H9 (cell line): Measurements from ENCODE around the gene GCK. TPM values are rescaled to one million over a fixed set of nuclear protein-coding genes. Genes with fewer than 3 reads are reported as not detected.

ENCODE experiments used
- DNase-seq: peaks from one replicate; pipeline ENCODE4 v3.0.0-alpha.2; 2017
- H2AFZ ChIP-seq: one replicate; pipeline ENCODE4 v1.6.1; 2013; ENCODE audit warnings: mild to moderate bottlenecking, low read length, control low read depth, moderate library complexity
- H2AK5ac ChIP-seq: 2 replicates; pipeline ENCODE4 v1.6.1; 2013; ENCODE audit warnings: low read length, control low read depth, mixed read lengths; ENCODE audit not compliant: insufficient read length
- H2BK120ac ChIP-seq: one replicate; pipeline ENCODE4 v1.6.1; 2013; ENCODE audit warnings: low read depth, mild to moderate bottlenecking, low read length, control low read depth, inconsistent platforms; ENCODE audit not compliant: poor library complexity, severe bottlenecking
- H2BK12ac ChIP-seq: 2 replicates; pipeline ENCODE4 v1.6.1; 2013; ENCODE audit warnings: low read length, control low read depth, mixed read lengths, low read depth; ENCODE audit not compliant: insufficient read length
- H2BK15ac ChIP-seq: 2 replicates; pipeline ENCODE4 v1.6.1; 2013; ENCODE audit warnings: low read depth, low read length, control low read depth
- H2BK20ac ChIP-seq: one replicate; pipeline ENCODE4 v1.6.1; 2013; ENCODE audit warnings: low read depth, mild to moderate bottlenecking, low read length, control low read depth, inconsistent platforms; ENCODE audit not compliant: poor library complexity, severe bottlenecking
- H2BK5ac ChIP-seq: 2 replicates; pipeline ENCODE4 v1.6.1; 2013; ENCODE audit warnings: low read length, control low read depth, mixed read lengths; ENCODE audit not compliant: insufficient read length
- H3K14ac ChIP-seq: 2 replicates; pipeline ENCODE4 v1.6.1; 2013; ENCODE audit warnings: low read length, control low read depth; ENCODE audit not compliant: insufficient read depth
- H3K18ac ChIP-seq: 2 replicates; pipeline ENCODE4 v1.6.1; 2013; ENCODE audit warnings: low read depth, mild to moderate bottlenecking, mixed read lengths, low read length, control low read depth; ENCODE audit not compliant: insufficient read length
- H3K23ac ChIP-seq: 2 replicates; pipeline ENCODE4 v1.6.1; 2013; ENCODE audit warnings: low read length, control low read depth, mixed read lengths, low read depth; ENCODE audit not compliant: insufficient read length
- H3K23me2 ChIP-seq: 2 replicates; pipeline ENCODE4 v1.6.1; 2013; ENCODE audit warnings: low read depth, mild to moderate bottlenecking, mixed read lengths, low read length, control low read depth; ENCODE audit not compliant: insufficient read length, poor library complexity, severe bottlenecking
- H3K27ac ChIP-seq: 2 replicates; pipeline ENCODE4 v1.5.1; 2013; ENCODE audit warnings: low read length, control low read depth, mixed read lengths, low read depth; ENCODE audit not compliant: insufficient read length
- H3K27me3 ChIP-seq: 2 replicates; pipeline ENCODE4 v1.6.1; 2013; ENCODE audit warnings: low read length, control low read depth, inconsistent platforms; ENCODE audit not compliant: insufficient read depth
- H3K4ac ChIP-seq: 2 replicates; pipeline ENCODE4 v1.6.1; 2013; ENCODE audit warnings: low read depth, mild to moderate bottlenecking, control low read depth, inconsistent platforms, low read length, moderate library complexity
- H3K4me1 ChIP-seq: 2 replicates; pipeline ENCODE4 v1.6.1; 2013; ENCODE audit warnings: low read length, control low read depth, inconsistent platforms; ENCODE audit not compliant: insufficient read depth
- H3K4me2 ChIP-seq: 2 replicates; pipeline ENCODE4 v1.6.1; 2013; ENCODE audit warnings: low read length, control low read depth, mixed read lengths; ENCODE audit not compliant: insufficient read length, insufficient read depth
- H3K56ac ChIP-seq: 2 replicates; pipeline ENCODE4 v1.6.1; 2013; ENCODE audit warnings: low read depth, mild to moderate bottlenecking, mixed read lengths, low read length, control low read depth; ENCODE audit not compliant: insufficient read length
- H3K79me1 ChIP-seq: 2 replicates; pipeline ENCODE4 v1.6.1; 2013; ENCODE audit warnings: low read depth, mild to moderate bottlenecking, moderate library complexity, low read length, control low read depth, inconsistent platforms; ENCODE audit not compliant: insufficient read depth, poor library complexity, severe bottlenecking
- H3K79me2 ChIP-seq: 2 replicates; pipeline ENCODE4 v1.6.1; 2013; ENCODE audit warnings: low read length, control low read depth, inconsistent platforms; ENCODE audit not compliant: insufficient read depth
- H3K9ac ChIP-seq: 2 replicates; pipeline ENCODE4 v1.6.1; 2013; ENCODE audit warnings: low read length, control low read depth, mixed read lengths; ENCODE audit not compliant: insufficient read length; ENCODE audit errors: extremely low read depth
- H3K9me3 ChIP-seq: one replicate; pipeline ENCODE4 v1.6.1; 2013; ENCODE audit warnings: low read depth, low read length, inconsistent platforms; ENCODE audit not compliant: control insufficient read depth
- H3T11ph ChIP-seq: one replicate; pipeline ENCODE4 v1.6.1; 2013; ENCODE audit warnings: mild to moderate bottlenecking, low read length, control low read depth, inconsistent platforms
- H4K20me1 ChIP-seq: one replicate; pipeline ENCODE4 v1.6.1; 2013; ENCODE audit not compliant: control insufficient read depth, insufficient read length, insufficient read depth
- H4K5ac ChIP-seq: 2 replicates; pipeline ENCODE4 v1.6.1; 2013; ENCODE audit warnings: low read depth, mild to moderate bottlenecking, mixed read lengths, low read length, control low read depth; ENCODE audit not compliant: insufficient read length
- H4K8ac ChIP-seq: replicated peaks from 2 replicates; pipeline ENCODE4 v1.6.1; 2013; ENCODE audit warnings: low read length, control low read depth, mixed read lengths, low read depth; ENCODE audit not compliant: insufficient read length
- H4K91ac ChIP-seq: 2 replicates; pipeline ENCODE4 v1.6.1; 2013; ENCODE audit warnings: low read depth, mild to moderate bottlenecking, moderate library complexity, mixed read lengths, low read length, control low read depth; ENCODE audit not compliant: insufficient read length
- H3K27ac Mint-ChIP-seq, 3 experiments: 2 replicates in 2 of 3; 3 replicates in 1 of 3; pipeline ENCODE4 v1.8.0; 2020 to 2021; ENCODE audit warnings: mixed read lengths in 3 of 3, mild to moderate bottlenecking in 1 of 3, moderate library complexity in 1 of 3
- H3K27me3 Mint-ChIP-seq: 2 replicates; pipeline ENCODE4 v1.8.0; 2021; ENCODE audit warnings: low read depth, mild to moderate bottlenecking, moderate library complexity, mixed read lengths
- H3K36me3 Mint-ChIP-seq, 3 experiments: 2 replicates in 2 of 3; 3 replicates in 1 of 3; pipeline ENCODE4 v1.8.0; 2020 to 2021; ENCODE audit warnings: low read depth in 3 of 3, mixed read lengths in 3 of 3; ENCODE audit not compliant: insufficient read depth in 1 of 3
- H3K4me1 Mint-ChIP-seq, 2 experiments: 2 replicates each; pipeline ENCODE4 v1.8.0; 2020; ENCODE audit warnings: mixed read lengths in 2 of 2
- H3K4me3 Mint-ChIP-seq, 2 experiments: 2 replicates in 1 of 2; 3 replicates in 1 of 2; pipeline ENCODE4 v1.8.0; 2020 to 2021; ENCODE audit warnings: mild to moderate bottlenecking in 2 of 2, mixed read lengths in 2 of 2, moderate library complexity in 1 of 2
- H3K9me3 Mint-ChIP-seq, 2 experiments: 2 replicates in 1 of 2; 3 replicates in 1 of 2; pipeline ENCODE4 v1.8.0; 2020; ENCODE audit warnings: mild to moderate bottlenecking in 2 of 2, mixed read lengths in 2 of 2, moderate library complexity in 1 of 2
- WGBS: extraction: QIAGEN DNeasy Blood & Tissue Kit; methylation state at CpG from one replicate; pipeline ENCODE4 v1.1.7; 2013; ENCODE audit warnings: missing lambda C conversion rate, low lambda C conversion rate, mixed read lengths; ENCODE audit not compliant: insufficient read length; ENCODE audit errors: extremely low coverage; 5-methylcytosine and 5-hydroxymethylcytosine counted together
- total RNA-seq: library from RNA; stranded (reverse); gene quantifications from 2 replicates; pipeline ENCODE4 v1.2.1, GENCODE V29; 2021
- TF ChIP-seq, protein P1 (sequence below): fragments of 200-600 bp; sonication (generic); conservative IDR thresholded peaks from 3 replicates; pipeline ENCODE4 v1.8.0; 2021; ENCODE audit warnings: antibody characterized with exemption, mild to moderate bottlenecking

GCK gene
- total RNA-seq, 1 experiment from 2014 or later = 0.98 TPM

DNA sequence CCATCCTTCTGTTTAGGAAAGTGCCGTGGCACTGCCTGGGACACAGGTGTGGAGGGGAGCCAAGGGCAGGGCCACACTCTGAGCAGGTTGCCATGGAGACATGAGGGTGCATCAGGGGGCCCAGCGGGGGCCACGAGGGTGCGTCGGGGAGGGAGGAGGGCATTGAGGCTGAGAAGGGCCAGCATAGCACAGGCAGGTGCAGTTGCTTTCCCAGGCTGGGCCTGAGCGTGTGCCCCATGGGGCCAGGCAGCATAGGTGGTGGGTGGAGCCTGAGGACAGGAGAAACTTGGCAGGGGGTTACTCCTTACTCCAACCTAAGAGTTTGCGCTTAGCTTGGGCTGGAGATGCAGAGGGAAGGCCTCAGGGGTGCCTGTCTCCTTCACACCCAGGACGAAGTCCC lies 26.8 kb upstream of the GCK start:
- H3K9me3 ChIP-seq = no peaks in the 10 kb centered on the region
- H4K8ac ChIP-seq = no peak overlapping the region
- no peak overlapping the region for H3K56ac ChIP-seq
- no peak overlapping the region for H3K27ac ChIP-seq
- DNase-seq = no peak
- no peak overlapping the region for H2BK20ac ChIP-seq
- H3K18ac ChIP-seq = no peak overlapping the region
- no peak overlapping the region for H3T11ph ChIP-seq
- H3K79me1 ChIP-seq = no peaks in the 10 kb centered on the region
- H4K91ac ChIP-seq = no peak overlapping the region
- H2BK120ac ChIP-seq = no peak overlapping the region
- no peak overlapping the region for H2AK5ac ChIP-seq
- Mint-ChIP-seq H3K27ac (peak overlapping the region in 2 of 3 experiments; percentile 43 to 85; a peak in 2 of 7 replicates), H3K36me3 (peaks cover 10 to 17% (median 14%) of the 10 kb centered on the region in 3 experiments), H3K4me1 (peaks cover 28 to 55% of the 10 kb centered on the region in 2 experiments), H3K9me3 (no peaks in the 10 kb centered on the region; a peak in 1 of 5 replicates), H3K27me3 (no peaks in the 10 kb centered on the region), H3K4me3 (no peak overlapping the region)
- TF ChIP-seq, protein P1, sequence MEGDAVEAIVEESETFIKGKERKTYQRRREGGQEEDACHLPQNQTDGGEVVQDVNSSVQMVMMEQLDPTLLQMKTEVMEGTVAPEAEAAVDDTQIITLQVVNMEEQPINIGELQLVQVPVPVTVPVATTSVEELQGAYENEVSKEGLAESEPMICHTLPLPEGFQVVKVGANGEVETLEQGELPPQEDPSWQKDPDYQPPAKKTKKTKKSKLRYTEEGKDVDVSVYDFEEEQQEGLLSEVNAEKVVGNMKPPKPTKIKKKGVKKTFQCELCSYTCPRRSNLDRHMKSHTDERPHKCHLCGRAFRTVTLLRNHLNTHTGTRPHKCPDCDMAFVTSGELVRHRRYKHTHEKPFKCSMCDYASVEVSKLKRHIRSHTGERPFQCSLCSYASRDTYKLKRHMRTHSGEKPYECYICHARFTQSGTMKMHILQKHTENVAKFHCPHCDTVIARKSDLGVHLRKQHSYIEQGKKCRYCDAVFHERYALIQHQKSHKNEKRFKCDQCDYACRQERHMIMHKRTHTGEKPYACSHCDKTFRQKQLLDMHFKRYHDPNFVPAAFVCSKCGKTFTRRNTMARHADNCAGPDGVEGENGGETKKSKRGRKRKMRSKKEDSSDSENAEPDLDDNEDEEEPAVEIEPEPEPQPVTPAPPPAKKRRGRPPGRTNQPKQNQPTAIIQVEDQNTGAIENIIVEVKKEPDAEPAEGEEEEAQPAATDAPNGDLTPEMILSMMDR = no peak
- H3K4me2 ChIP-seq = no peak overlapping the region
- H3K23me2 ChIP-seq = no peaks in the 10 kb centered on the region
- no peak overlapping the region for H2BK15ac ChIP-seq
- no peaks in the 10 kb centered on the region for H3K27me3 ChIP-seq
- H2AFZ ChIP-seq = no peak overlapping the region
- no CpG with 5 or more reads among the region's 8 CpGs for WGBS
- no peak overlapping the region for H2BK5ac ChIP-seq
- no peak overlapping the region for H4K5ac ChIP-seq
- H3K9ac ChIP-seq = no peak overlapping the region
- H3K23ac ChIP-seq = no peak overlapping the region
- H3K4ac ChIP-seq = no peak overlapping the region
- no peak overlapping the region for H2BK12ac ChIP-seq
- H3K4me1 ChIP-seq = no peaks in the 10 kb centered on the region
- H4K20me1 ChIP-seq = no peaks in the 10 kb centered on the region
- H3K14ac ChIP-seq = no peak overlapping the region
- H3K79me2 ChIP-seq = no peaks in the 10 kb centered on the region
